Measurements from ENCODE around the gene SFMBT2. TPM values are rescaled to one million over a fixed set of nuclear protein-coding genes. Genes with fewer than 3 reads are reported as not detected.

The SFMBT2 gene
- total RNA-seq, 1 experiment from 2014 or later = 7.4 TPM

- BruUV-seq (replicated peaks) = no TSS peak
- DNase-seq (ENCODE audit: unreplicated experiment) = no peak
- intact Hi-C loops (cut with micrococcal nuclease) = no loop called here
- H3K4me3 Mint-ChIP-seq (ENCODE audit: unreplicated experiment) = no peak overlapping the region
- no peaks in the 10 kb centered on the region for H3K27me3 Mint-ChIP-seq (ENCODE audit: insufficient read depth, unreplicated experiment)
- H3K36me3 Mint-ChIP-seq (ENCODE audit: insufficient read depth, unreplicated experiment) = peaks cover 18% of the 10 kb centered on the region
- H3K27ac Mint-ChIP-seq (ENCODE audit: low read depth, unreplicated experiment) = no peak overlapping the region
- TF ChIP-seq CTCF (IDR thresholded peaks at IDR 0.05; ENCODE audit: unreplicated experiment) = no peak
- POLR2A ChIA-PET = no interaction called here
- H3K9me3 Mint-ChIP-seq (ENCODE audit: unreplicated experiment) = peaks cover 9% of the 10 kb centered on the region
- CTCF ChIA-PET = no interaction called here
- no peaks in the 10 kb centered on the region for H3K4me1 Mint-ChIP-seq (ENCODE audit: insufficient read depth, unreplicated experiment)
These were observed 65.1 kb downstream of the SFMBT2 start for GRCh38 chr10:7345717-7346116.

GRCh38 chr10:7343040-7343439, 67.8 kb downstream of the SFMBT2 start:
- Mint-ChIP-seq H3K4me1 (ENCODE audit: insufficient read depth, unreplicated experiment) (peaks cover 5% of the 10 kb centered on the region), H3K4me3 (ENCODE audit: unreplicated experiment) (no peak overlapping the region), H3K27ac (ENCODE audit: low read depth, unreplicated experiment) (no peak overlapping the region), H3K27me3 (ENCODE audit: insufficient read depth, unreplicated experiment) (no peaks in the 10 kb centered on the region), H3K36me3 (ENCODE audit: insufficient read depth, unreplicated experiment) (peaks cover 6% of the 10 kb centered on the region), H3K9me3 (ENCODE audit: unreplicated experiment) (no peaks in the 10 kb centered on the region)
- intact Hi-C loops (cut with micrococcal nuclease) = no loop called here
- BruUV-seq (replicated peaks) = no TSS peak
- POLR2A ChIA-PET = no interaction called here
- CTCF ChIA-PET = no interaction called here
- TF ChIP-seq CTCF (IDR thresholded peaks at IDR 0.05; ENCODE audit: unreplicated experiment) = no peak
- no peak for DNase-seq (ENCODE audit: unreplicated experiment)

- CTCF ChIA-PET = interaction anchor here (0.6 kb wide), 1 partner anchor 21 kb away, joined by 4 read pairs; no protein-coding TSS in a partner anchor
- peaks cover 9% of the 10 kb centered on the region for H3K4me1 Mint-ChIP-seq (ENCODE audit: insufficient read depth, unreplicated experiment)
- peaks cover 6% of the 10 kb centered on the region for H3K36me3 Mint-ChIP-seq (ENCODE audit: insufficient read depth, unreplicated experiment)
- no peak overlapping the region for H3K4me3 Mint-ChIP-seq (ENCODE audit: unreplicated experiment)
- POLR2A ChIA-PET = interaction anchor here (0.6 to 1.2 kb wide), 3 partner anchors 17 to 110 kb away, joined by 3 read pairs; no protein-coding TSS in a partner anchor
- BruUV-seq (replicated peaks) = no TSS peak
- H3K27me3 Mint-ChIP-seq (ENCODE audit: insufficient read depth, unreplicated experiment) = no peaks in the 10 kb centered on the region
- no peaks in the 10 kb centered on the region for H3K9me3 Mint-ChIP-seq (ENCODE audit: unreplicated experiment)
- intact Hi-C loops (cut with micrococcal nuclease) = no loop called here
- no peak overlapping the region for H3K27ac Mint-ChIP-seq (ENCODE audit: low read depth, unreplicated experiment)
- no peak for TF ChIP-seq CTCF (IDR thresholded peaks at IDR 0.05; ENCODE audit: unreplicated experiment)
- DNase-seq (ENCODE audit: unreplicated experiment) = no peak
These were observed 70.5 kb downstream of the SFMBT2 start for GRCh38 chr10:7340179-7340874.

GRCh38 chr10:7339510-7339909, 71.3 kb downstream of the SFMBT2 start:
- H3K36me3 Mint-ChIP-seq (ENCODE audit: insufficient read depth, unreplicated experiment) = peaks cover 2% of the 10 kb centered on the region
- ChIA-PET CTCF (interaction anchor here (0.6 kb wide), 1 partner anchor 672 kb away, joined by 3 read pairs; no protein-coding TSS in a partner anchor), POLR2A (no interaction called here)
- H3K4me3 Mint-ChIP-seq (ENCODE audit: unreplicated experiment) = no peak overlapping the region
- intact Hi-C loops (cut with micrococcal nuclease) = no loop called here
- no peaks in the 10 kb centered on the region for H3K9me3 Mint-ChIP-seq (ENCODE audit: unreplicated experiment)
- no peak overlapping the region for H3K27ac Mint-ChIP-seq (ENCODE audit: low read depth, unreplicated experiment)
- no peaks in the 10 kb centered on the region for H3K27me3 Mint-ChIP-seq (ENCODE audit: insufficient read depth, unreplicated experiment)
- no peak for TF ChIP-seq CTCF (IDR thresholded peaks at IDR 0.05; ENCODE audit: unreplicated experiment)
- DNase-seq (ENCODE audit: unreplicated experiment) = no peak
- H3K4me1 Mint-ChIP-seq (ENCODE audit: insufficient read depth, unreplicated experiment) = peaks cover 9% of the 10 kb centered on the region
- BruUV-seq (replicated peaks) = no TSS peak
